ENCODE measurements around the gene STAT1. TPM values are rescaled to one million over a fixed set of nuclear protein-coding genes. Genes with fewer than 3 reads are reported as not detected.
A peak's percentile ranks its signal among the peaks of the same experiment; 100 is the strongest.

Gene STAT1
- total and polyA plus RNA-seq, 10 of the 15 experiments (the other 5 are each of a cell fraction or from before 2014, with no cell fraction given), result 81.8 to 398 (median 307) TPM

DNA sequence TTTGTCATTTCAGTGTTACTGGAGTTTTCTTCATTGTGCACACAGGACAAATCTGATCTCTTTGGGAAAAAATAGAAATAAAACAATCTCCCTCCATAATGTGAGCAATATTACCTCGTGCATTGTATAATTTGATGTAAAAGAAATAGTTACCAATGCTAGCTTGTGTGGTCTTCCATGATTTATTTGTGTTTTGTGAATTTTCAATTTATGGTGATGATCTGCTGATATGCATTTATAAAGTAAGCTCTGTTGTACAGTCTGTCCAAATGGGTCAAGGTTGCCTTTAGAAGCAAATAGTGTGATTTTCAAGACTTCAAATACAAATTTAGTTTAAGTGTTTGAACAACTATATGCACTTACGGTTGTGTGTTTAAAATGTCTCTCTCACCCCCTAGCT is 50.9 kb downstream of the STAT1 start (continued):
- TF ChIP-seq, protein P1, sequence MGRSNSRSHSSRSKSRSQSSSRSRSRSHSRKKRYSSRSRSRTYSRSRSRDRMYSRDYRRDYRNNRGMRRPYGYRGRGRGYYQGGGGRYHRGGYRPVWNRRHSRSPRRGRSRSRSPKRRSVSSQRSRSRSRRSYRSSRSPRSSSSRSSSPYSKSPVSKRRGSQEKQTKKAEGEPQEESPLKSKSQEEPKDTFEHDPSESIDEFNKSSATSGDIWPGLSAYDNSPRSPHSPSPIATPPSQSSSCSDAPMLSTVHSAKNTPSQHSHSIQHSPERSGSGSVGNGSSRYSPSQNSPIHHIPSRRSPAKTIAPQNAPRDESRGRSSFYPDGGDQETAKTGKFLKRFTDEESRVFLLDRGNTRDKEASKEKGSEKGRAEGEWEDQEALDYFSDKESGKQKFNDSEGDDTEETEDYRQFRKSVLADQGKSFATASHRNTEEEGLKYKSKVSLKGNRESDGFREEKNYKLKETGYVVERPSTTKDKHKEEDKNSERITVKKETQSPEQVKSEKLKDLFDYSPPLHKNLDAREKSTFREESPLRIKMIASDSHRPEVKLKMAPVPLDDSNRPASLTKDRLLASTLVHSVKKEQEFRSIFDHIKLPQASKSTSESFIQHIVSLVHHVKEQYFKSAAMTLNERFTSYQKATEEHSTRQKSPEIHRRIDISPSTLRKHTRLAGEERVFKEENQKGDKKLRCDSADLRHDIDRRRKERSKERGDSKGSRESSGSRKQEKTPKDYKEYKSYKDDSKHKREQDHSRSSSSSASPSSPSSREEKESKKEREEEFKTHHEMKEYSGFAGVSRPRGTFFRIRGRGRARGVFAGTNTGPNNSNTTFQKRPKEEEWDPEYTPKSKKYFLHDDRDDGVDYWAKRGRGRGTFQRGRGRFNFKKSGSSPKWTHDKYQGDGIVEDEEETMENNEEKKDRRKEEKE (IDR thresholded peaks at IDR 0.05), result no peak
- TF ChIP-seq PAX8 (IDR thresholded peaks at IDR 0.05), result no peak
- peak; percentile 59; the same call in 1 of the 2 replicates for TF ChIP-seq POLR2AphosphoS5 (IDR thresholded peaks at IDR 0.05; ENCODE audit: low read length)
- TF ChIP-seq KLF5 (IDR thresholded peaks at IDR 0.05; ENCODE audit: partially characterized antibody), result no peak
- TF ChIP-seq CEBPB (IDR thresholded peaks at IDR 0.05; ENCODE audit: borderline replicate concordance in 1 of 2, low read depth in 2 of 2, low read length in 2 of 2), result no peak
- TF ChIP-seq NFIC (IDR thresholded peaks at IDR 0.05; ENCODE audit: low read depth, low read length), result 0 out of 2 replicates have a peak, but pooled peaks have one; percentile 1
- TF ChIP-seq SIN3A (IDR thresholded peaks at IDR 0.05; ENCODE audit: low read depth, low read length), result no peak
- no peak for TF ChIP-seq PAX5 (IDR thresholded peaks at IDR 0.05; ENCODE audit: borderline replicate concordance, low read depth, low read length)

DNA sequence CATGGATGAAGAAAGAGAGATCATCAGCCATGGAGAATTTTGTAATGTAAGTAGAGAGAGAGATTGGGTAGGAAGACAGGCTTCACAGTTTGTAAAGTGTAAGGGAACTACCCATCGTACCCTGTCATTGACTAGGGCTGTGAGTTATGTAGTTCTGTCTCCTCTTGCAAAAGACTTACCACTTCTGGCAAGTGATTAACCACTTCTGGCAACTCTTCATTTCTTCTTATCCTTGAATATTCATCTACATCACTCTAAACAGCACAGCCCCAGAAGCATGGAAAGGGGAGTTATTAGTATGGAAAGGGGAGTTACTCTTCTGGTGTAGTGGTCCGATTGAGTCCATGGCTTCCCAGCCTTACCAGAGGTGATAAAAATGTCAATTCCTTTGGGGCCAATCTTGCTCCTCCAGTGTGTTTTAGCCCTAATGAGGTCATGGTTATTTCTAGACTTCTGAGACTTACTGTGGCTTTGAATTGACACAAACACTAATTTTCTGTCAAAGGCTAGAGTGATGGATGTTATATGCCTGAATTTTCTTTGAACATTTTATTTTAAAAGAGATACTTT is 52.0 kb downstream of the STAT1 start:
- intact Hi-C loops (cut with micrococcal nuclease; ENCODE audit: unreplicated experiment), result loop anchor here (5.0 kb wide), 1 partner anchor 110 kb away; no protein-coding TSS in a partner anchor
- FAIRE-seq, result peak; percentile 65
- TF ChIP-seq IKZF2 (IDR thresholded peaks at IDR 0.05) (peak; percentile 20 to 23; a peak in 1 of 4 replicates), MTA3 (IDR thresholded peaks at IDR 0.05; ENCODE audit: borderline replicate concordance, low read length) (no peak), ZNF384 (IDR thresholded peaks at IDR 0.05; ENCODE audit: borderline replicate concordance, low read depth, low read length) (no peak), POLR2AphosphoS2 (IDR thresholded peaks at IDR 0.05; ENCODE audit: low read depth, low read length) (peak; percentile 39; the same call in 1 of the 2 replicates), BACH1 (IDR thresholded peaks at IDR 0.05; ENCODE audit: borderline replicate concordance) (peak; percentile 46; the same call in 1 of the 2 replicates), STAT1 (conservative IDR thresholded peaks at IDR 0.05) (no peak), GATAD2B (conservative IDR thresholded peaks at IDR 0.05; ENCODE audit: low read depth) (no peak), SMAD5 (IDR thresholded peaks at IDR 0.05; ENCODE audit: low read depth) (0 out of 2 replicates have a peak, but pooled peaks have one; percentile 55)
- TF ChIP-seq, protein P2, sequence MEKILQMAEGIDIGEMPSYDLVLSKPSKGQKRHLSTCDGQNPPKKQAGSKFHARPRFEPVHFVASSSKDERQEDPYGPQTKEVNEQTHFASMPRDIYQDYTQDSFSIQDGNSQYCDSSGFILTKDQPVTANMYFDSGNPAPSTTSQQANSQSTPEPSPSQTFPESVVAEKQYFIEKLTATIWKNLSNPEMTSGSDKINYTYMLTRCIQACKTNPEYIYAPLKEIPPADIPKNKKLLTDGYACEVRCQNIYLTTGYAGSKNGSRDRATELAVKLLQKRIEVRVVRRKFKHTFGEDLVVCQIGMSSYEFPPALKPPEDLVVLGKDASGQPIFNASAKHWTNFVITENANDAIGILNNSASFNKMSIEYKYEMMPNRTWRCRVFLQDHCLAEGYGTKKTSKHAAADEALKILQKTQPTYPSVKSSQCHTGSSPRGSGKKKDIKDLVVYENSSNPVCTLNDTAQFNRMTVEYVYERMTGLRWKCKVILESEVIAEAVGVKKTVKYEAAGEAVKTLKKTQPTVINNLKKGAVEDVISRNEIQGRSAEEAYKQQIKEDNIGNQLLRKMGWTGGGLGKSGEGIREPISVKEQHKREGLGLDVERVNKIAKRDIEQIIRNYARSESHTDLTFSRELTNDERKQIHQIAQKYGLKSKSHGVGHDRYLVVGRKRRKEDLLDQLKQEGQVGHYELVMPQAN (conservative IDR thresholded peaks at IDR 0.05), result no peak
- TF ChIP-seq, protein P3, sequence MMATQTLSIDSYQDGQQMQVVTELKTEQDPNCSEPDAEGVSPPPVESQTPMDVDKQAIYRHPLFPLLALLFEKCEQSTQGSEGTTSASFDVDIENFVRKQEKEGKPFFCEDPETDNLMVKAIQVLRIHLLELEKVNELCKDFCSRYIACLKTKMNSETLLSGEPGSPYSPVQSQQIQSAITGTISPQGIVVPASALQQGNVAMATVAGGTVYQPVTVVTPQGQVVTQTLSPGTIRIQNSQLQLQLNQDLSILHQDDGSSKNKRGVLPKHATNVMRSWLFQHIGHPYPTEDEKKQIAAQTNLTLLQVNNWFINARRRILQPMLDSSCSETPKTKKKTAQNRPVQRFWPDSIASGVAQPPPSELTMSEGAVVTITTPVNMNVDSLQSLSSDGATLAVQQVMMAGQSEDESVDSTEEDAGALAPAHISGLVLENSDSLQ (IDR thresholded peaks at IDR 0.05), result peak; percentile 56; the same call in 1 of the 2 replicates

More for the DNA sequence above, 52.0 kb downstream of the STAT1 start:
- Histone ChIP-seq H3K27me3 (replicated peaks in 1 of 2; ENCODE audit: control insufficient read depth in 2 of 2, insufficient read depth in 2 of 2, low read length in 1 of 2) (no peaks in the 10 kb centered on the region), H3K27ac (ENCODE audit: control insufficient read depth, insufficient read depth) (no peak overlapping the region), H3K4me3 (no peak overlapping the region), H3K4me1 (ENCODE audit: control insufficient read depth, insufficient read depth, low read length) (no peaks in the 10 kb centered on the region), H4K20me1 (ENCODE audit: control insufficient read depth, insufficient read depth) (no peaks in the 10 kb centered on the region), H3K79me2 (ENCODE audit: control insufficient read depth, insufficient read depth, low read length) (no peaks in the 10 kb centered on the region), H3K36me3 (ENCODE audit: control insufficient read depth in 2 of 2, insufficient read depth in 2 of 2, low read length in 1 of 2) (peaks cover 12 to 29% of the 10 kb centered on the region in 2 experiments), H2AFZ (ENCODE audit: control insufficient read depth, low read depth, low read length) (no peak overlapping the region), H3K4me2 (ENCODE audit: control insufficient read depth, insufficient read depth) (no peak overlapping the region), H3K9me3 (replicated peaks; ENCODE audit: control insufficient read depth, insufficient read depth, low read length) (no peaks in the 10 kb centered on the region), H3K9ac (ENCODE audit: control insufficient read depth, insufficient read depth, low read length) (no peak overlapping the region)
- ChIA-PET CTCF (interaction anchor here (0.5 to 1.2 kb wide), 2 partner anchors 61 to 90 kb away, joined by 3 read pairs; no protein-coding TSS in a partner anchor), POLR2A (interaction anchor here (1.1 kb wide), 1 partner anchor 61 kb away, joined by 3 read pairs; no protein-coding TSS in a partner anchor), RAD21 (ENCODE audit: unreplicated experiment) (interaction anchor here (1.5 kb wide), 1 partner anchor 111 kb away, joined by 3 read pairs; no protein-coding TSS in a partner anchor), SMC1A (ENCODE audit: uncharacterized antibody, unreplicated experiment) (no interaction called here)
- peak; percentile 31 for ATAC-seq
- in situ Hi-C loops (cut with MboI), result no loop called here
- BruUV-seq (replicated peaks), result no TSS peak
- DNase-seq (ENCODE audit: low read depth, low spot score), result no peak
- WGBS (ENCODE audit: insufficient coverage, insufficient replicate concordance, low lambda C conversion rate, missing lambda C conversion rate), result 94% methylated on average over 2 of the region's 2 CpGs

Data from GM12878 (cell line).